ENCODE data around the gene CADM3. TPM values are rescaled to one million over a fixed set of nuclear protein-coding genes. Genes with fewer than 3 reads are reported as not detected.

CADM3 gene
- total and polyA plus RNA-seq, 2 of the 8 experiments (the other 6 are each of a cell fraction or from before 2014, with no cell fraction given) = 8.3 to 8.5 TPM

DNA sequence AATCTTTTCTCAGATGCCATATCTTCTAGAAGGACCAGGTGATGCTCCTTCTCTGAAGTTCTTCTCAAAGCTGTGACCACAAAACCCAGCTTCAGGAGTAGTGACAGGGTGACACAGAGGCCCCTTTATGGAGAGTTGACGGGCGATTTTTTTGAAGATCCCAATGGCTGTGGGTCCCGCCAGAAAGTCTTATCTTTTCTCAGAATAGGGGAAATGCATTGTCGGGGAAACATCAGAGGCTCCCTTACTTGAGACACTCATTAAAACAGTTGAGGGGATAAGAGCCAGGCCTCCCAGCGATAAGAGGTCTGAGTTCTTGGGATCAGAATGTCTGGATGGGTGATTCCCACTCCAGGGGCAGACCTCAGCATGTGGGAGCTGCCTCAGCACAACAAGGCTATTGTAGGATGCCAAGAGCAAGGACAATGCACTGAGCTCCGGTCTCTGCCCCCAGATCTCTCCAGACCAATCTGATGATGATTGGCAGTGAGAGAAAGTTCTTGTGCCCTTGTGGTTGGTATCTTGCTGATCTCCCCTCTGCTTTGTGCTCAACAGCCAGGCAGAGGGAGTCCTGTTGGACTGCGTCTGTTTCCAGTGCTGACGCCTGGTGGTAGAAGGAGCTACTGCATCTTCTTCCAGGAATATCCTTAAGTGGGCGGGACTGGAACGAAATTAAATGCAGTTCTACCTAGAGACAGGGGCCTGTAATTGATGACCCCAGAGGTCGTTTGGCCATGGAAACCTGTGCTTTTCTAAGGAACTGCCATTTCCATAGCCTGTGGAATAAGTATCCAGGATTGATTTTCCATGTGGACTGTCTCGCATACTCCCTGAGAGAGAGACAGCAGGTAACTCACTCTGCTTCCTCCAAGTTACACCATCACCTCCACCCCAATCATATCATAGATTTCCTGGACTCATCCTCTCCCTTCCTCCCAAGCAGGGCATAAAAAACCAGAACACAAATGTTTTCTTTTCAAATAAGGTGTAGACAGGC is 26.4 kb downstream of the CADM3 start:
- 47% methylated on average over 12 of the region's 12 CpGs; no CpG with 5 or more reads in 1 of the 2 experiments for WGBS, 2 experiments (ENCODE audit: extremely low coverage in 1 of 2, insufficient coverage in 1 of 2, insufficient read length in 1 of 2, insufficient replicate concordance in 2 of 2, low coverage in 1 of 2, low lambda C conversion rate in 2 of 2, missing lambda C conversion rate in 1 of 2)
- no peak overlapping the region for H2AK5ac ChIP-seq (ENCODE audit: low read depth, low read length)
- no peaks in the 10 kb centered on the region for H3K23me2 ChIP-seq (ENCODE audit: low read depth, low read length)
- H2BK12ac ChIP-seq (ENCODE audit: low read depth, low read length) = no peak overlapping the region
- no peaks in the 10 kb centered on the region for H3K27me3 ChIP-seq (replicated peaks in 1 of 4; ENCODE audit: control insufficient read depth in 3 of 4, extremely low read depth in 1 of 4, insufficient read depth in 3 of 4, low read length in 3 of 4)
- H3K9me3 ChIP-seq (ENCODE audit: insufficient read depth in 2 of 2, low read depth in 1 of 2, low read length in 1 of 2) = no peaks in the 10 kb centered on the region
- no peak overlapping the region for H2BK15ac ChIP-seq (ENCODE audit: low read length)
- DNase-seq (ENCODE audit: low read depth in 1 of 2, low spot score in 2 of 2) (peak in 1 of 2 experiments; percentile 89), FAIRE-seq (peak; percentile 92)
- H4K5ac ChIP-seq (ENCODE audit: insufficient read length, low read depth, low read length) = no peak overlapping the region
- H4K8ac ChIP-seq (ENCODE audit: extremely low read depth, insufficient read depth, low read length) = no peak overlapping the region
- ChIA-PET CTCF (ENCODE audit: partially characterized antibody) (interaction anchor here (1.0 to 26.6 kb wide), 17 partner anchors 12 to 694 kb away, joined by 3 to 660 read pairs (median 17); partner anchors contain the start of genes ACKR1 and CADM3), POLR2A (ENCODE audit: partially characterized antibody) (interaction anchor here (0.6 to 1.5 kb wide), 4 partner anchors 9 to 37 kb away, joined by 3 to 4 read pairs (median 4); no protein-coding TSS in a partner anchor)
- no peaks in the 10 kb centered on the region for H4K20me1 ChIP-seq (replicated peaks in 1 of 2; ENCODE audit: control insufficient read depth in 1 of 2, insufficient read depth in 2 of 2, low read length in 2 of 2)
- no peak overlapping the region for H3K9ac ChIP-seq (replicated peaks in 1 of 4; ENCODE audit: extremely low read depth in 1 of 4, low read depth in 3 of 4, low read length in 3 of 4)
- H3K79me1 ChIP-seq (ENCODE audit: low read depth, low read length) = no peaks in the 10 kb centered on the region
- no peaks in the 10 kb centered on the region for H3K79me2 ChIP-seq (ENCODE audit: control insufficient read depth in 1 of 2, insufficient read depth in 2 of 2, low read length in 2 of 2)
- H2BK20ac ChIP-seq (ENCODE audit: low read length) = no peak overlapping the region
- no peak overlapping the region for H2BK120ac ChIP-seq (replicated peaks; ENCODE audit: low read depth, low read length)
- H3K4me3 ChIP-seq (ENCODE audit: extremely low read depth in 1 of 4, insufficient read depth in 2 of 4, low read depth in 3 of 4, low read length in 4 of 4) = no peak overlapping the region
- no peak overlapping the region for H3K23ac ChIP-seq (ENCODE audit: insufficient read length)
- no peaks in the 10 kb centered on the region; a peak in 1 of 8 replicates for H3K36me3 ChIP-seq (ENCODE audit: control insufficient read depth in 2 of 4, insufficient read depth in 4 of 4, low read length in 3 of 4)
- H2BK5ac ChIP-seq (ENCODE audit: low read depth, low read length) = no peak overlapping the region
- no peaks in the 10 kb centered on the region for H3K4me1 ChIP-seq (replicated peaks in 1 of 4; ENCODE audit: control insufficient read depth in 3 of 4, insufficient read depth in 4 of 4, low read length in 3 of 4)
- no peak overlapping the region for H4K91ac ChIP-seq (replicated peaks; ENCODE audit: insufficient read length, low read length)
- no peak overlapping the region for H3K4ac ChIP-seq (replicated peaks; ENCODE audit: insufficient read length, low read depth, low read length)
- no peak overlapping the region for H3K14ac ChIP-seq (ENCODE audit: insufficient read length)
- no peak overlapping the region for H3K27ac ChIP-seq (ENCODE audit: low read depth, low read length)
- H2AFZ ChIP-seq (ENCODE audit: low read length) = no peak overlapping the region
- H3K18ac ChIP-seq (ENCODE audit: extremely low read depth, low read length) = no peak overlapping the region
- H3K56ac ChIP-seq (replicated peaks; ENCODE audit: insufficient read length, low read depth, low read length) = no peak overlapping the region
- TF ChIP-seq CTCF (IDR thresholded peaks at IDR 0.05; ENCODE audit: control extremely low read depth in 1 of 3, insufficient read depth in 1 of 3, low read depth in 1 of 3, low read length in 3 of 3) (peak; percentile 85 to 99 (median 98)), RAD21 (IDR thresholded peaks at IDR 0.05 in 1 of 2, conservative IDR thresholded peaks at IDR 0.05 in 1 of 2; ENCODE audit: low read depth in 2 of 2, low read length in 2 of 2) (peak; percentile 77 to 82), CBX5 (IDR thresholded peaks at IDR 0.05; ENCODE audit: low read depth, low read length) (no peak)
- H3K4me2 ChIP-seq (ENCODE audit: insufficient read depth in 1 of 2, low read depth in 2 of 2, low read length in 2 of 2) = no peak overlapping the region

Measured in H1 (cell line).